ENCODE results near the gene TBCD.

Gene TBCD

GRCh38 chr17:82944990-82945389 is 193.1 kb downstream of the TBCD start:
- Histone ChIP-seq H3K27me3 (replicated peaks; ENCODE audit: insufficient read depth, low read length) (no peaks in the 10 kb centered on the region), H3K79me2 (ENCODE audit: low read length) (no peaks in the 10 kb centered on the region), H3K9me2 (replicated peaks; ENCODE audit: insufficient read depth, low read length) (no peaks in the 10 kb centered on the region), H3K4me2 (ENCODE audit: low read depth, low read length) (no peak overlapping the region), H2AFZ (ENCODE audit: low read length) (no peak overlapping the region), H3K9ac (ENCODE audit: low read length) (no peak overlapping the region), H3K4me3 (ENCODE audit: low read length) (no peak overlapping the region), H4K20me1 (ENCODE audit: insufficient read depth, low read length) (no peaks in the 10 kb centered on the region), H3K4me1 (ENCODE audit: low read length) (no peaks in the 10 kb centered on the region), H3K9me3 (replicated peaks; ENCODE audit: insufficient read depth, low read length) (no peaks in the 10 kb centered on the region), H3F3A (ENCODE audit: insufficient read depth, low read length) (no peaks in the 10 kb centered on the region), H3K27ac (ENCODE audit: low read length) (no peak overlapping the region), H3K36me3 (replicated peaks; ENCODE audit: insufficient read depth, low read length) (no peaks in the 10 kb centered on the region)
- DNase-seq = no peak
- no peak for TF ChIP-seq CTCF (IDR thresholded peaks at IDR 0.05; ENCODE audit: low read length)
- TF ChIP-seq EZH2phosphoT487 (IDR thresholded peaks at IDR 0.05; ENCODE audit: low read length) = no peak

GRCh38 chr17:82946081-82946480 is 194.2 kb downstream of the TBCD start:
- H3K4me2 ChIP-seq (ENCODE audit: low read depth, low read length) = no peak overlapping the region
- no peaks in the 10 kb centered on the region for H3K9me2 ChIP-seq (replicated peaks; ENCODE audit: insufficient read depth, low read length)
- H3K36me3 ChIP-seq (replicated peaks; ENCODE audit: insufficient read depth, low read length) = no peaks in the 10 kb centered on the region
- no peaks in the 10 kb centered on the region for H4K20me1 ChIP-seq (ENCODE audit: insufficient read depth, low read length)
- no peak overlapping the region for H3K27ac ChIP-seq (ENCODE audit: low read length)
- H3F3A ChIP-seq (ENCODE audit: insufficient read depth, low read length) = no peaks in the 10 kb centered on the region
- no peaks in the 10 kb centered on the region for H3K27me3 ChIP-seq (replicated peaks; ENCODE audit: insufficient read depth, low read length)
- H3K79me2 ChIP-seq (ENCODE audit: low read length) = no peaks in the 10 kb centered on the region
- no peaks in the 10 kb centered on the region for H3K9me3 ChIP-seq (replicated peaks; ENCODE audit: insufficient read depth, low read length)
- no peak overlapping the region for H2AFZ ChIP-seq (ENCODE audit: low read length)
- H3K4me3 ChIP-seq (ENCODE audit: low read length) = no peak overlapping the region
- no peak for DNase-seq
- no peak overlapping the region for H3K9ac ChIP-seq (ENCODE audit: low read length)
- no peaks in the 10 kb centered on the region for H3K4me1 ChIP-seq (ENCODE audit: low read length)
- TF ChIP-seq CTCF (IDR thresholded peaks at IDR 0.05; ENCODE audit: low read length) (no peak), EZH2 (optimal IDR thresholded peaks at IDR 0.05; ENCODE audit: low read depth, low read length) (no peak), EZH2phosphoT487 (IDR thresholded peaks at IDR 0.05; ENCODE audit: low read length) (no peak)

- Histone ChIP-seq H3K4me1 (ENCODE audit: low read length) (no peaks in the 10 kb centered on the region), H3K4me2 (ENCODE audit: low read depth, low read length) (no peak overlapping the region), H3K9me3 (replicated peaks; ENCODE audit: insufficient read depth, low read length) (no peaks in the 10 kb centered on the region), H3K9me2 (replicated peaks; ENCODE audit: insufficient read depth, low read length) (no peaks in the 10 kb centered on the region), H3K9ac (ENCODE audit: low read length) (no peak overlapping the region), H3K4me3 (ENCODE audit: low read length) (no peak overlapping the region), H2AFZ (ENCODE audit: low read length) (no peak overlapping the region), H3K79me2 (ENCODE audit: low read length) (no peaks in the 10 kb centered on the region), H3K36me3 (replicated peaks; ENCODE audit: insufficient read depth, low read length) (no peaks in the 10 kb centered on the region), H3K27me3 (replicated peaks; ENCODE audit: insufficient read depth, low read length) (no peaks in the 10 kb centered on the region), H3K27ac (ENCODE audit: low read length) (no peak overlapping the region), H4K20me1 (ENCODE audit: insufficient read depth, low read length) (no peaks in the 10 kb centered on the region), H3F3A (ENCODE audit: insufficient read depth, low read length) (no peaks in the 10 kb centered on the region)
- no peak for TF ChIP-seq EZH2 (optimal IDR thresholded peaks at IDR 0.05; ENCODE audit: low read depth, low read length)
- no peak for TF ChIP-seq CTCF (IDR thresholded peaks at IDR 0.05; ENCODE audit: low read length)
- TF ChIP-seq EZH2phosphoT487 (IDR thresholded peaks at IDR 0.05; ENCODE audit: low read length) = no peak
- DNase-seq = no peak
Observed at GRCh38 chr17:82947051-82947991, 195.5 kb downstream of the TBCD start.
